ENCODE data around the gene TIAM2.
"Not testable (repeated sequence)": the region's sequence is repeated elsewhere in the genome, so short reads cannot be mapped to it uniquely, and the experiment has no call there.

The TIAM2 gene

GRCh38 chr6:155212616-155213380 lies 217.7 kb downstream of the TIAM2 start:
- no peak for DNase-seq

GRCh38 chr6:155213611-155214372 lies 218.7 kb downstream of the TIAM2 start:
- no peak for DNase-seq

GRCh38 chr6:155215906-155216305 lies 220.8 kb downstream of the TIAM2 start:
- DNase-seq = no peak

GRCh38 chr6:155216312-155217046 lies 221.4 kb downstream of the TIAM2 start:
- DNase-seq = no peak

GRCh38 chr6:155218711-155219110 lies 223.6 kb downstream of the TIAM2 start:
- not testable (repeated sequence) for DNase-seq

- DNase-seq = no peak
Observed at GRCh38 chr6:155219299-155219698, 224.2 kb downstream of the TIAM2 start.

GRCh38 chr6:155219858-155220301 lies 224.8 kb downstream of the TIAM2 start:
- DNase-seq = no peak

- no peak for DNase-seq
Observed at GRCh38 chr6:155221086-155221485, 226.0 kb downstream of the TIAM2 start.

GRCh38 chr6:155222506-155222905 lies 227.4 kb downstream of the TIAM2 start:
- no peak for DNase-seq

GRCh38 chr6:155223646-155224451 lies 228.7 kb downstream of the TIAM2 start:
- DNase-seq = peak; percentile 63

GRCh38 chr6:155224618-155225017 lies 229.5 kb downstream of the TIAM2 start:
- no peak for DNase-seq

GRCh38 chr6:155227046-155227445 lies 231.9 kb downstream of the TIAM2 start:
- no peak for DNase-seq

- no peak for DNase-seq
Observed at GRCh38 chr6:155228546-155229166, 233.5 kb downstream of the TIAM2 start.

- DNase-seq = not testable (repeated sequence)
Observed at GRCh38 chr6:155230975-155231374, 235.9 kb downstream of the TIAM2 start.

- DNase-seq = no peak
Observed at GRCh38 chr6:155232848-155233247, 237.7 kb downstream of the TIAM2 start.

GRCh38 chr6:155234167-155234566 lies 239.1 kb downstream of the TIAM2 start:
- DNase-seq = no peak

- no peak for DNase-seq
Observed at GRCh38 chr6:155234687-155235086, 239.6 kb downstream of the TIAM2 start.

GRCh38 chr6:155235087-155235486 lies 240.0 kb downstream of the TIAM2 start:
- DNase-seq = no peak

- DNase-seq = no peak
Observed at GRCh38 chr6:155237613-155238012, 242.5 kb downstream of the TIAM2 start.

- no peak for DNase-seq
Observed at GRCh38 chr6:155240905-155241600, 245.9 kb downstream of the TIAM2 start.

GRCh38 chr6:155241966-155242365 lies 246.9 kb downstream of the TIAM2 start:
- no peak for DNase-seq
